K562 (cell line): ENCODE results near the gene HLTF. TPM values are rescaled to one million over a fixed set of nuclear protein-coding genes. Genes with fewer than 3 reads are reported as not detected.

Experiments used
- ATAC-seq: fragments of 200-7000 bp; cut with Tn5 transposase; 3 replicates; pipeline ENCODE4 v1.9.1; 2020; ENCODE audit warnings: moderate library complexity
- BruUV-seq: library from RNA; stranded (reverse); fragments of 400-500 nt; replicated peaks from 2 replicates; lab custom pipeline; 2021; lab: Mats Ljungman, UMichigan
- CTCF ChIA-PET: fragments of 300-600 bp; formaldehyde crosslinking; extraction: SDS; loops from one replicate; lab custom pipeline; 2021; ENCODE audit warnings: low intra/inter-chr PET ratio; lab: Yijun Ruan, JAX
- POLR2A ChIA-PET: fragments of 300-600, 350-650 bp; sonication (Branson Sonifier 250); formaldehyde crosslinking; extraction: SDS; loops from one replicate; lab custom pipeline; 2021; ENCODE audit warnings: antibody characterized with exemption, inconsistent platforms; lab: Yijun Ruan, JAX
- DNase-seq, 4 experiments: peaks; one replicate each; pipeline versions ENCODE4 v3.0.0 to v3.0.0-alpha.2; 2011 to 2018; ENCODE audit warnings: low spot score in 3 of 4, mixed read lengths in 3 of 4; ENCODE audit errors: extremely low read depth in 1 of 4
- FAIRE-seq: peaks from 2 replicates; lab custom pipeline; 2011; peaks lifted over from hg19 to GRCh38; lab: Jason Lieb, UNC
- H2AFZ ChIP-seq: 2 replicates; pipeline ENCODE4 v1.6.0; 2011; ENCODE audit warnings: low read depth, low read length, control low read depth, inconsistent platforms
- H3K27ac ChIP-seq: fragments of 200-600 bp; 3 replicates; pipeline ENCODE4 v1.8.0; 2011; ENCODE audit warnings: low read depth, mild to moderate bottlenecking, control low read depth, inconsistent platforms, low read length, moderate library complexity, mixed read lengths; ENCODE audit errors: extremely low read depth
- H3K27me3 ChIP-seq, 2 experiments: fragments of 300-600 bp in 1 of 2; 2 replicates in 1 of 2; 3 replicates in 1 of 2; pipeline versions ENCODE4 v1.6.0 to v1.8.0; 2011; ENCODE audit warnings: inconsistent platforms in 2 of 2, low read length in 2 of 2, mild to moderate bottlenecking in 1 of 2, mixed read lengths in 1 of 2, moderate library complexity in 1 of 2; ENCODE audit not compliant: control insufficient read depth in 2 of 2, insufficient read depth in 2 of 2
- H3K36me3 ChIP-seq: fragments of 300-600 bp; 3 replicates; pipeline ENCODE4 v1.8.0; 2011; ENCODE audit warnings: mild to moderate bottlenecking, low read length, inconsistent platforms; ENCODE audit not compliant: control insufficient read depth, insufficient read depth
- H3K4me1 ChIP-seq, 2 experiments: fragments of 200-600 bp in 1 of 2; replicated peaks in 1 of 2; 2 replicates in 1 of 2; 3 replicates in 1 of 2; pipeline versions ENCODE4 v1.5.1 to v1.8.0; 2011; ENCODE audit warnings: inconsistent platforms in 2 of 2, low read length in 2 of 2, mild to moderate bottlenecking in 1 of 2, mixed read lengths in 1 of 2, moderate library complexity in 1 of 2; ENCODE audit not compliant: control insufficient read depth in 2 of 2, insufficient read depth in 2 of 2
- H3K4me2 ChIP-seq: 2 replicates; pipeline ENCODE4 v1.6.1; 2011; ENCODE audit warnings: low read length, control low read depth, inconsistent platforms, mixed read lengths; ENCODE audit not compliant: insufficient read depth
- H3K4me3 ChIP-seq: fragments of 200-600 bp; sonication (generic), shearing (Covaris generic); 2 replicates; pipeline ENCODE4 v1.5.1; 2016; ENCODE audit warnings: control low read depth, inconsistent platforms
- H3K79me2 ChIP-seq: fragments of 200-600 bp; 3 replicates; pipeline ENCODE4 v1.8.0; 2011; ENCODE audit warnings: low read length, inconsistent platforms; ENCODE audit not compliant: control insufficient read depth, insufficient read depth
- H3K9ac ChIP-seq, 2 experiments: 2 replicates each; pipeline versions ENCODE4 v1.6.0 to v1.6.1; 2011; ENCODE audit warnings: low read depth in 2 of 2, low read length in 2 of 2, control low read depth in 1 of 2, inconsistent platforms in 1 of 2, mild to moderate bottlenecking in 1 of 2, mixed read lengths in 1 of 2; ENCODE audit not compliant: insufficient read depth in 1 of 2
- H3K9me1 ChIP-seq: one replicate; pipeline ENCODE4 v1.6.0; 2011; ENCODE audit warnings: inconsistent platforms, mild to moderate bottlenecking, low read length, moderate library complexity; ENCODE audit not compliant: control insufficient read depth, insufficient read depth
- H3K9me3 ChIP-seq: replicated peaks from 2 replicates; pipeline ENCODE4 v1.5.1; 2011; ENCODE audit warnings: low read depth, low read length, inconsistent platforms; ENCODE audit not compliant: control insufficient read depth, insufficient read depth
- H4K20me1 ChIP-seq: replicated peaks from 2 replicates; pipeline ENCODE4 v1.6.1; 2011; ENCODE audit warnings: low read length, inconsistent platforms, mixed read lengths; ENCODE audit not compliant: control insufficient read depth, insufficient read depth
- EZH2 ChIP-seq: IDR thresholded peaks from 2 replicates; pipeline ENCODE4 v1.6.1; 2012; ENCODE audit warnings: low read depth, mild to moderate bottlenecking, inconsistent platforms, low read length, borderline replicate concordance
- SMC3 ChIP-seq: conservative IDR thresholded peaks from 2 replicates; pipeline ENCODE4 v1.6.1; 2011; ENCODE audit warnings: low read depth, low read length, improper control_type of control experiment; ENCODE audit not compliant: insufficient read depth
- ZBTB1 ChIP-seq: sonication (generic); formaldehyde crosslinking; IDR thresholded peaks from 2 replicates; pipeline ENCODE4 v1.8.1; 2023; ENCODE audit warnings: missing genetic modification reagents, low read depth, mild to moderate bottlenecking, borderline replicate concordance
- ZFP30 ChIP-seq: fragments of 250-450 bp; sonication (Bioruptor Pico); IDR thresholded peaks from 2 replicates; pipeline ENCODE4 v1.8.0; 2022; ENCODE audit warnings: moderate library complexity, mild to moderate bottlenecking, inconsistent platforms, borderline replicate concordance
- ZNF24 ChIP-seq: fragments of 450-650 bp; IDR thresholded peaks from 2 replicates; pipeline ENCODE4 v1.6.1; 2016
- WGBS: fragments of 100-300 bp; shearing (Covaris generic); methylation state at CpG from one replicate; pipeline ENCODE4 v1.1.6; 2016; ENCODE audit warnings: low coverage, mixed read lengths; ENCODE audit not compliant: insufficient coverage; ENCODE audit errors: missing lambda C conversion rate; 5-methylcytosine and 5-hydroxymethylcytosine counted together
- in situ Hi-C: fragments of 300-500 bp; cut with MboI; formaldehyde crosslinking; loops from 4 replicates; pipeline ENCODE4 v1.15.0; 2018; ENCODE audit warnings: inconsistent platforms, mixed read lengths
- intact Hi-C: fragments of 100-400 bp; cut with micrococcal nuclease; formaldehyde crosslinking; loops from 2 replicates; pipeline ENCODE4 v1.14.2; 2022
- polyA plus RNA-seq, 8 experiments: library from polyadenylated mRNA; depleted of rRNA in 4 of 8; stranded (reverse) in 5 of 8; unstranded in 3 of 8; fragments of >200 nt; fragmentation: Nextera tagmentation in 2 of 8; fragmentation: Illumina TruSeq in 1 of 8; extraction: Ambion mirVana in 2 of 8; extraction: Trizol in 1 of 8; gene quantifications; 2 replicates each; pipeline versions ENCODE4 v1.2.1 to v1.2.3, GENCODE V29; 2011 to 2014; ENCODE audit warnings: inconsistent platforms in 1 of 8, missing spikeins in 1 of 8
- total RNA-seq, 7 experiments: library from RNA; depleted of rRNA in 6 of 7; stranded (reverse); fragments of >200 nt in 6 of 7; fragmentation: Illumina TruSeq in 2 of 7; extraction: Trizol in 2 of 7; gene quantifications; 2 replicates each; pipeline versions ENCODE4 v1.2.1 to v1.2.3, GENCODE V29; 2011 to 2021; ENCODE audit warnings: low replicate concordance in 1 of 7
- TF ChIP-seq, protein P1 (sequence below): sonication (generic); IDR thresholded peaks from 2 replicates; pipeline ENCODE4 v1.6.1; 2016

HLTF gene
- total and polyA plus RNA-seq, 9 of the 15 experiments (the other 6 are each of a cell fraction or from before 2014, with no cell fraction given) = 35.1 to 82.4 (median 50.4) TPM

DNA sequence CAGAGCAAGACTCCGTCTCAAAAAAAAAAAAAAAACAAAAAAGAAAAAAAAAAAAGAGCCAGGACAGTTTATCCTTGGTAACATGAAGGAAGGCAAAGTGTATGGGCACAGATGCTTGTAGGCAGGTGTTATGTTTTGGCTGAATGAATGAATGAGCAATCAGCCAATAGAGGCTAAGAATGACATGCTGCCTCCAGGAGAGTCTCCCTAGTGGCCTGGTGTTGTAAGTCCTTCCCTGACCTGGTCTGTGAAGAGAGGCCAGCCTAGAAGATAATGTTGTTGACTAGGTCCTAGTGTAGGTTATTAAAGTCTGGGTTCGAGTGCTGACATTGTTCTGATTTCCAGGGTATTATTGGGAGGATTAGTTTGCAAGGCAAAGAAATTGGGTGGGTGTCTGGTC lies 70.1 kb downstream of the HLTF start:
- peak; percentile 74 for ATAC-seq
- WGBS = 55% methylated on average over 1 of the region's 2 CpGs
- no peak for DNase-seq
- no peak for TF ChIP-seq ZFP30 (CRISPR knock-in tag)
- TF ChIP-seq ZNF24 = peak; percentile 80
- TF ChIP-seq, all 486 proteins: peak for 1
- H3K4me3 ChIP-seq = no peak overlapping the region
- no peaks in the 10 kb centered on the region for H3K27me3 ChIP-seq
- CTCF ChIA-PET = no interaction called here
- FAIRE-seq = peak; percentile 15
- no peak overlapping the region for H3K9ac ChIP-seq
- H4K20me1 ChIP-seq = no peaks in the 10 kb centered on the region
- POLR2A ChIA-PET = interaction anchor here (1.9 kb wide), 1 partner anchor 13 kb away, joined by 4 read pairs; no protein-coding TSS in a partner anchor
- no peak overlapping the region for H2AFZ ChIP-seq
- in situ Hi-C loops (no loop called here), intact Hi-C loops (no loop called here)
- H3K27ac ChIP-seq = no peak overlapping the region
- no peaks in the 10 kb centered on the region for H3K9me1 ChIP-seq
- peaks cover 10% of the 10 kb centered on the region; the same call in 1 of the 3 replicates for H3K36me3 ChIP-seq
- no TSS peak for BruUV-seq
- H3K4me2 ChIP-seq = no peak overlapping the region
- H3K79me2 ChIP-seq = no peaks in the 10 kb centered on the region
- H3K9me3 ChIP-seq = no peaks in the 10 kb centered on the region
- H3K4me1 ChIP-seq = no peaks in the 10 kb centered on the region; a peak in 1 of 5 replicates

DNA sequence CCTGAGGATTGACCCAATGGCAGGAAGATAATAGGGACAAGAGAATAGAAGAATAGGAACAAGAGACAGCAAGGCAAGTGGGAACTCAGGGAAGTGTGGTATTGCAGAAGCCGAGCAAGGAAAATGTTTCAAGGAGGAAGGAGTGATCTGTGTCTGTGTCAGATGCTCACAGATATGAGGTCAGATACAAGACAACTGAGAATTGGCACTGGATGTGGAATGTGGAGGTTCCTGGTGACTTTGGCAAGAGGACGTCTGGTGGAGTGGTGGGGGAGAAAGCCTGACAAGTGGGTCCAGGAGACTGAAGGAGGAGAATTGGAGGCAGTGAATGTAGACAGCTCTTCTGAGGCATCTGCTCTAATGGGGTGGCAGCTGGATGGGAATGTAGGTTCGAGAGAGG lies 70.9 kb downstream of the HLTF start:
- Histone ChIP-seq H4K20me1 (no peaks in the 10 kb centered on the region), H3K27me3 (no peaks in the 10 kb centered on the region), H3K27ac (no peak overlapping the region), H3K79me2 (no peaks in the 10 kb centered on the region), H3K36me3 (peaks cover 18% of the 10 kb centered on the region; the same call in 1 of the 3 replicates), H3K9ac (no peak overlapping the region), H3K9me1 (no peaks in the 10 kb centered on the region), H3K4me2 (no peak overlapping the region), H3K4me1 (no peaks in the 10 kb centered on the region; a peak in 1 of 5 replicates), H3K4me3 (no peak overlapping the region), H2AFZ (no peak overlapping the region), H3K9me3 (no peaks in the 10 kb centered on the region)
- 39% methylated on average over 3 of the region's 3 CpGs for WGBS
- POLR2A ChIA-PET = interaction anchor here (1.9 kb wide), 1 partner anchor 14 kb away, joined by 4 read pairs; no protein-coding TSS in a partner anchor
- in situ Hi-C loops (no loop called here), intact Hi-C loops (no loop called here)
- no peak for FAIRE-seq
- CTCF ChIA-PET = no interaction called here
- no peak for DNase-seq
- no peak for ATAC-seq
- BruUV-seq = no TSS peak
- no peak for TF ChIP-seq EZH2
- TF ChIP-seq, protein P1, sequence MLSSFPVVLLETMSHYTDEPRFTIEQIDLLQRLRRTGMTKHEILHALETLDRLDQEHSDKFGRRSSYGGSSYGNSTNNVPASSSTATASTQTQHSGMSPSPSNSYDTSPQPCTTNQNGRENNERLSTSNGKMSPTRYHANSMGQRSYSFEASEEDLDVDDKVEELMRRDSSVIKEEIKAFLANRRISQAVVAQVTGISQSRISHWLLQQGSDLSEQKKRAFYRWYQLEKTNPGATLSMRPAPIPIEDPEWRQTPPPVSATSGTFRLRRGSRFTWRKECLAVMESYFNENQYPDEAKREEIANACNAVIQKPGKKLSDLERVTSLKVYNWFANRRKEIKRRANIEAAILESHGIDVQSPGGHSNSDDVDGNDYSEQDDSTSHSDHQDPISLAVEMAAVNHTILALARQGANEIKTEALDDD = no peak
- no peak for TF ChIP-seq ZBTB1 (CRISPR knock-in tag)
- no peak for TF ChIP-seq SMC3
